ENCODE data around the gene FGB.

Gene FGB

GRCh38 chr4:154559141-154559493 is 3.7 kb upstream of the FGB start:
- Histone ChIP-seq H2AFZ (ENCODE audit: low read length) (no peak overlapping the region), H3K79me2 (ENCODE audit: low read length) (no peaks in the 10 kb centered on the region), H3K27me3 (replicated peaks; ENCODE audit: insufficient read depth, low read length) (no peaks in the 10 kb centered on the region), H3F3A (ENCODE audit: insufficient read depth, low read length) (no peaks in the 10 kb centered on the region), H3K4me1 (ENCODE audit: low read length) (no peaks in the 10 kb centered on the region), H3K9me3 (replicated peaks; ENCODE audit: insufficient read depth, low read length) (no peaks in the 10 kb centered on the region), H4K20me1 (ENCODE audit: insufficient read depth, low read length) (no peaks in the 10 kb centered on the region), H3K4me2 (ENCODE audit: low read depth, low read length) (no peak overlapping the region), H3K9me2 (replicated peaks; ENCODE audit: insufficient read depth, low read length) (no peaks in the 10 kb centered on the region), H3K4me3 (ENCODE audit: low read length) (no peak overlapping the region), H3K27ac (ENCODE audit: low read length) (no peak overlapping the region), H3K9ac (ENCODE audit: low read length) (no peak overlapping the region), H3K36me3 (replicated peaks; ENCODE audit: insufficient read depth, low read length) (no peaks in the 10 kb centered on the region)
- DNase-seq: no peak
- TF ChIP-seq EZH2phosphoT487 (IDR thresholded peaks at IDR 0.05; ENCODE audit: low read length) (no peak), CTCF (IDR thresholded peaks at IDR 0.05; ENCODE audit: low read length) (no peak), EZH2 (optimal IDR thresholded peaks at IDR 0.05; ENCODE audit: low read depth, low read length) (no peak)

GRCh38 chr4:154559494-154560418 is 3.1 kb upstream of the FGB start:
- no peak overlapping the region for H3K4me2 ChIP-seq (ENCODE audit: low read depth, low read length)
- TF ChIP-seq CTCF (IDR thresholded peaks at IDR 0.05; ENCODE audit: low read length) (peak; percentile 72), EZH2 (optimal IDR thresholded peaks at IDR 0.05; ENCODE audit: low read depth, low read length) (no peak)
- H4K20me1 ChIP-seq (ENCODE audit: insufficient read depth, low read length): no peaks in the 10 kb centered on the region
- H3K9me2 ChIP-seq (replicated peaks; ENCODE audit: insufficient read depth, low read length): no peaks in the 10 kb centered on the region
- no peaks in the 10 kb centered on the region for H3K79me2 ChIP-seq (ENCODE audit: low read length)
- H3F3A ChIP-seq (ENCODE audit: insufficient read depth, low read length): no peaks in the 10 kb centered on the region
- no peaks in the 10 kb centered on the region for H3K27me3 ChIP-seq (replicated peaks; ENCODE audit: insufficient read depth, low read length)
- DNase-seq: peak; percentile 37
- no peaks in the 10 kb centered on the region for H3K4me1 ChIP-seq (ENCODE audit: low read length)
- no peak overlapping the region for H3K9ac ChIP-seq (ENCODE audit: low read length)
- no peak overlapping the region for H3K4me3 ChIP-seq (ENCODE audit: low read length)
- no peaks in the 10 kb centered on the region for H3K36me3 ChIP-seq (replicated peaks; ENCODE audit: insufficient read depth, low read length)
- H3K9me3 ChIP-seq (replicated peaks; ENCODE audit: insufficient read depth, low read length): no peaks in the 10 kb centered on the region
- no peak overlapping the region for H3K27ac ChIP-seq (ENCODE audit: low read length)
- H2AFZ ChIP-seq (ENCODE audit: low read length): no peak overlapping the region

DNA sequence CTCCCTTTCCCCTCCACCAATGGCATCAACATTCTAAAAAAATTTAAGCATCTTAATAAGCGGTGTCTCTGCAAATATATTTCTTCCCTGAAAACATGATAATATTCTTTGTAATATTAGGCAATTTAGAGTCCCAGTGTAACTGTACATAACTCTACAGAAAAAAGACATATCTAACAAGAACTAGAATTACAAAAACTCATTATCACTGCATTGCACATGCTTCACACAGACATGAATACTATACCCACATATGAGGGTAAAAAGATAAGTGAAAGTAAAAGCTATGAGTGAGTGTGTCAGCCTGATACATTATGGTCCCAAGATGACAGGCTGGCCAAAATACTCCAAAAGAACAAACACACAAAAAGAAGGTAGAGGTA is 2.4 kb upstream of the FGB start:
- H3K4me1 ChIP-seq (ENCODE audit: low read length): no peaks in the 10 kb centered on the region
- H4K20me1 ChIP-seq (ENCODE audit: insufficient read depth, low read length): no peaks in the 10 kb centered on the region
- H3K9ac ChIP-seq (ENCODE audit: low read length): no peak overlapping the region
- no peak for DNase-seq
- H3F3A ChIP-seq (ENCODE audit: insufficient read depth, low read length): no peaks in the 10 kb centered on the region
- no peaks in the 10 kb centered on the region for H3K36me3 ChIP-seq (replicated peaks; ENCODE audit: insufficient read depth, low read length)
- no peak overlapping the region for H3K4me2 ChIP-seq (ENCODE audit: low read depth, low read length)
- TF ChIP-seq EZH2phosphoT487 (IDR thresholded peaks at IDR 0.05; ENCODE audit: low read length) (no peak), EZH2 (optimal IDR thresholded peaks at IDR 0.05; ENCODE audit: low read depth, low read length) (no peak), CTCF (IDR thresholded peaks at IDR 0.05; ENCODE audit: low read length) (no peak)
- no peaks in the 10 kb centered on the region for H3K27me3 ChIP-seq (replicated peaks; ENCODE audit: insufficient read depth, low read length)
- no peaks in the 10 kb centered on the region for H3K9me3 ChIP-seq (replicated peaks; ENCODE audit: insufficient read depth, low read length)
- no peaks in the 10 kb centered on the region for H3K9me2 ChIP-seq (replicated peaks; ENCODE audit: insufficient read depth, low read length)
- H2AFZ ChIP-seq (ENCODE audit: low read length): no peak overlapping the region
- no peak overlapping the region for H3K4me3 ChIP-seq (ENCODE audit: low read length)
- H3K79me2 ChIP-seq (ENCODE audit: low read length): no peaks in the 10 kb centered on the region
- no peak overlapping the region for H3K27ac ChIP-seq (ENCODE audit: low read length)

Data from MM.1S (cell line).